HG02678 (cell line): ENCODE data around the gene KPNA4.
"Not testable (repeated sequence)": the region's sequence is repeated elsewhere in the genome, so short reads cannot be mapped to it uniquely, and the experiment has no call there.

ENCODE experiments used
- ATAC-seq: cut with Tn5 transposase; IDR thresholded peaks from one replicate; pipeline ENCODE4 v1.9.1; 2021; ENCODE audit warnings: mild to moderate bottlenecking, moderate library complexity; ENCODE audit not compliant: unreplicated experiment

KPNA4 gene

DNA sequence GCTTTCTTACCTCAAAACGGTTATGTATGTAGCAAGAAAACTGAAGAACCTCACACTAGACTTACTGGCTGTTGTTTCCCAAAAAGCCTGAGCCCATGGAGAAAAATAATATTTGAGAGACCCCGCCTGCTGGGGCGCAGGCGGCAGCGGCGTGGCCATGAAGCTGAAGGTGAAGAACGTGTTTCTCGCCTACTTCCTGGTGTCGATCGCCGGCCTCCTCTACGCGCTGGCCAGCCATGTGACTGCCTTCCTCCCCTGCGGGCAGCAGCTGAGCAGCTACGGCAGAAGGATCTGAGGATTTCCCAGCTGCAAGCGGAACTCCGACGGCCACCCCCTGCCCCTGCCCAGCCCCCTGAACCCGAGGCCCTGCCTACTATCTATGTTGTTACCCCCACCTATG is 113.1 kb downstream of the KPNA4 start:
- not testable (repeated sequence) for ATAC-seq

DNA sequence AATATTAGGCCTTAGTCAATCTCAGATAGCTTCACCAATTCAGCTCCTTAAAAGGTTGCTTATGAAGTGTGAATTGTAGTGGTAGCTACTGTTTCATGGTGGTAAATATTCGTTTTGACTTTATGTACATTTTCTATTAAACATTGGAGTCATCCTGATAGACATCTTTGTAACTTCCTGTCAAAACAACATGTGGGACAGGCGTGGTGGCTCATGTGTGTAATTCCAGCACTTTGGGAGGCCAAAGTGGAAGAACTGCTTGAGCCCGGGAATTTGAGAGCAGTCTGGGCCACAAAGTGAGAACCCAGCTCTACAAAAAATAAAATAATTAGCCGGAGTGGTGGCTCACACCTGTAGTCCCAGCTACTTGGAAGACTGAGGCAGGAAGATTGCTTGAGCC is 113.8 kb downstream of the KPNA4 start:
- no peak for ATAC-seq

DNA sequence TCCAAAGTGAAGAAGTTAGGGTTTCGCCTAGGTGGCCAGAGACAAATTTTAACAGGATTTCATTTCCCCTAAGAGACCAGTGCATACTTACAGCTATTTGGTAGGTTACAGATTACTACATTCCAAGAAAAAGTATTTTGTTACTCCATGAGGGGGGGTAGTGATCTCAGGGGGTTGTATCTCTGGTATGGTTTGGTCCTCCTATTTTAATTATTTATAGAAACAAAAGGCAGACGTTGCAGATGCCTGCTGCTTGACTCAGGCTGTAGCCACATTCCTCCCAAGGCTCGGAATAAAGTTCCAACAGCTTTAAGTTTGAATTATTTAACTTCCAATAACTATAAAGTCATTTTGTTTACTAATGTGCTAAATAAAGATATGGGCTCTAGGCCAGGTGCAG is 114.5 kb downstream of the KPNA4 start:
- ATAC-seq = no peak

DNA sequence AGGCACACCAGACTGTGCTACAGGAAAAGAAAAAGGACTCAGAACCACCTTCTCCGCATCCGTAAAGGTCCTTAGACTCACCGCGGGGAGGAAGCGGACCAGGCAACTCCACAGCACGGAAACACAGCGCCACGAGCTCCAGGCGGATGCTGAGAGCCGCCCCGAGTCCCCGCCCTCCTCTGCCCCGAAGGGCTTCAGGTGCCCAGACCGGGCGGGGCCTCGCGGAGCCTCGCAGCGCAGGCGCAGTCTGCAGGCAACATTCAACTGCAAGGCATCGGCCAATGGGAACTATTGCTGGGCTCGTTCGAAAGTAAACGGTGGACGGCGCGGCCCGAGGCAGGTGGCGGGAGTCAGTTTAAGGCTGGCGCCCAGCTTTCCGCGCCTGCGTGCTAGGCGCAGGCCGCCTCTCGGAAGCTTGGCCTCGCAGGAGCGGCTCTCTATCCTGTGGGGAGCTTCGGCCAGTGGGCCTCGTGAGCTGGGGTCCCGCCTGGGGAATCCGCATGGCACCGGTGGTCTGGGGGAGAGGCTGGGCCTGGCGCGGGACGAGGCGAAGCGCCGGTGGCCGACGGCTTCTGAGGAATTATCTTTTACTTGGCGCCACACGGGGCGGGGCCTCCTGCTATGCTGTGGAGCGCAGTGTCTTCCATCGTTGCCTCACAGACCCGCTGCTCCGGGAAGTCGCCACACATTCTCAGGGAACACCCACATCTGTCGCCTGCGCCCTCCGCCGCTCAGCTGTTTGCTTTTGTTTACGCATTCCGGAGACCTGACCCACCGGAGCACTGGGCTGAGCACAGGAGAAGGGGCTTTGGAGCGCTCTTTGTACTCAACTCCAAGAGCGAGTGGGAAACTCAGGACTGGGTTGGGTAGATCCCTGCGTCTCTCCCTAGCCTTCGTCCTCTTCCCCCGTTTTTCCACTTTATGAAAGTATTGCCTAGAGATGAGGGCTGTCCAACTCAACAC is 115.5 kb downstream of the KPNA4 start, which contains the start of gene TRIM59:
TRIM59 (minus strand) TSS at position 151 of the 963 bp plus-strand sequence. CDS start 10,603 bp downstream, outside the sequence.
- ATAC-seq = peak; percentile 96

DNA sequence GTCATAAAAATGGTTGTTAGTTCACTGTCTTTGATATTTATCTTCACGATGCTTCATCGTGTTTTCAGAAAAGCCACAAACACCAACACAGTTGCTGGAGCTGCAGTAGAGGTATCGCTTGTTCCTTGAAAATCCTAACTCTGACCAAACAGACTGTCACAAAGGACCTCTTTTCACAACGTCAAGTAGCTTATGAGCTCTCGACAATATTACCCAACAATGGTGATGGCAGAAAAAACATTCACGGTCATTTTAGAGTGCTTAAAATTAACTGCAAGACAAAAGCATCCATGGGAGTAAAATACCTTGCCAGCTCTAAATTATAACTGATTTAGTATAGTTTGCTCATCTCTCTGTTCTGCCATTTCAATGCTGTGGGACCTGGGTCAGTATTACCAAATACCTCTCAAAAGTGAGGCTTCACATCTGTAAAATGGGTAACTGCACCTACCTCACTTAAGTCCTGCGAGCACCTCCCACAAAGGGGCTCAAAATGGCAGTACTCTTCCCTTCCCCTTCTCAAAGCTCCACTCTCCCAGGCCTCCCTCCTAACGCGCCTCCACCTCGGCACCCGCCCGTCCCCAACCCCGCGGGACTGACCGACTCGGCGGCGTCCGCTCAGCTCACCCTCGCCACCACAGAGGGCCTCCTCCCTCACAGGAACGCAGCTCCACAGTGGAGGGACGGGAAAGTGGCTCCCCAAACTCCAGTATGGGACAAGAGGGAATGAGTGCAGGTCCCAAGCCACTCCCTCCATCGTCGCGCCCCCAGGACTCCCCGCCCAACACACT is 116.3 kb downstream of the KPNA4 start:
- ATAC-seq = peak; percentile 37

DNA sequence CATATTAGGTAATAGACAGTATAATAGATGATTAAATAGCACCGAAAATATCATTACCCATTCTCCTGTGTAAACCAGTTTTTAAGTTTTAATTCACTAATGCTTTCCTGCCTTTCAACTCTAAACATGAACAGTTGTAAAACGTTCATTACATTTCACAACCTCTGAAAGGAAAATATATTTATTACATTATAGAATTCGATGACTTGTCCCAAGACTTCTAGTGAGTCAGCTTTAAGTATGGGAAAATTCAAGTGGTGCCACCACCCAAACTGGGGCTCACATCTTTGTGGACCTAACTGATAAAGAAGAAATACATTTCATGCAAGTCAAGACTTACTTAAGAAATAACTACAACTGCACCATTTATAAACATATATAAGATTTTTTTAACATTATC is 117.8 kb downstream of the KPNA4 start:
- ATAC-seq = no peak

DNA sequence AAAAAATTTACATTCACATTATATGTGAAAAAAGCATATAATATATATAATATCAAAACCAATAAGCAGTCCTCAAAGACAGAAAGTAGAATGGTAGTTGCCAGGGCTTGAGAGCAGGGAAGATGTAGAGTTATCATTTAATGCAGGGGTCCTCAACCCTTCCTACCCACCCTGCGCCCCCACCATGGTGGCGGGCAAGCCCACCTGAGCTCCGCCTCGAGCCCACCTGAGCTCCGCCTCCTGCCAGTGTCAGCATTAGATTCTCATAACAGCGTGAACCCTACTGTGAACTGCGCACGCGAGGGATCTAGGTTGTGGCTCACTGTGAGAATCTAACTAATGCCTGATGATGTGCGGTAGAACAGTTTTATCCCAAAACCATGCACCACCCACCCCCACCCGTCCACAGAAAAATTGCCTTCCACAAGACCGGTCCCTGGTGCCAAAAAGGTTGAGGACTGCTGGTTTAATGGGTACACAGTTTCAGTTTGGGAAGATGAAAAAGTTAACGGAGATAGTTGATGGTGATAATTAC is 118.8 kb downstream of the KPNA4 start:
- no peak for ATAC-seq

DNA sequence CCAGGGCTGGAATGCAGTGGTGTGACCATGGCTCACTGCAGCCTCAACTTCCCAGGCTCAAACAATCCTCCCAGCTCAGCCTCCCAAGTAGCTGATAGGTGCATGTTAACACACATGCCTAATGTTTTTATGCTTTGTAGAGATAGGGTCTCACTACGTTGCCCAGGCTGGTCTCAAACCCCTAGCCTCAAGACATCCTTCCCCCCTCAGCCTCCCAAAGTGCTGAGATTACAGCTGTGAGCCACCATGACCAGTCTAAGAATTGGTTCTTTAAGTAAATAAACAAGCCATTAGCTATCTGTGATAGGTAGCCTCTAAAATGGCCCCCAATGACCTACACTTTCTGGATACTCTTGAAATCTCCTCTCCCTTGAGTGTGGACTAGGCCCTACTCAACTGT is 119.5 kb downstream of the KPNA4 start:
- ATAC-seq = no peak
